CD4-positive, alpha-beta T cell treated with Interleukin-2 at 100 ng/mL for 4 hours (primary cell): ENCODE data around the gene OSR1.
"Not testable (repeated sequence)": the region's sequence is repeated elsewhere in the genome, so short reads cannot be mapped to it uniquely, and the experiment has no call there.

Experiments
- DNase-seq: peaks from one replicate; pipeline ENCODE4 v3.0.0-alpha.2; 2020; ENCODE audit warnings: low spot score

OSR1 gene

DNA sequence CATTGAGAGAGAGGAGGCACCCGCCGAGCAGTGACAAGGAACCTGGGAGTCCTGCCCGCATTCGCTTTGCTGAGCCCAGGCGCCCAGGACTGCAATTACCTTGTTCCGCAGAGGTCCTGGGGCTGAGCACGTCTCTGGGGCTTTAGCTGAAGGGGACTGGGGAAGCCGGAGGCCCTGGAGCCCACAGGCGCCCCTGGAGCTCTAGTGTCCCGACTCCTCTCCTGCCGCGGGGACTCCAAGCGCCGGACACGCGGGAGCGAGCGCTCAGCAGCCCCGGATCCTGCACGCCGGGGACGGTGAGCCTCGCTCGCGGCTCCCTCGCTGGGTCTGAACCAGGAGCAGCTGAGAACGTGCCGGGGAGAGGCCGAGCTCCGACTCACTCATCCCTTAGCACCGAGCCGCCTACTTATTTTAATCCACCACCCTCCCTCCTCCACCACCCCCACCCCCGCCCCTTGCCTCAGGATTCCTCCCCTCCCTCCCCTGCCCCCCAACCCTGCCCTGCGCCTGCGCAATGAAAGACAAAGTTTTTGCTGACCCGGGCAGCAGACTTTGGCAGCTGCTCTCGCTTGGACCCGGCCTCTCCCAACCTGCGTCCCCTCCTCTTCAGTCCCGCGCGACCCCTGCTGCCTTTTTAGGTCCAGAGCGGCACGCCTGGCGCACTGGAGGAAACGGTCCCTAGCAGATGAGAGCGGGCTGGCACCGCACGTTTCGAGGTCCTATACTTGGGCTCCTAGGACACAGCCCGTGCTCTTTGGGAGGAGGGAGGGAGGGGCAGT, at the start of gene OSR1:
Gene OSR1 (minus strand): TSS at position 382 of the 779 bp plus-strand sequence. CDS start 4,818 bp downstream, outside the sequence.
- no peak for DNase-seq

GRCh38 chr2:19403785-19404184, 45.4 kb upstream of the OSR1 start:
- no peak for DNase-seq

- DNase-seq = no peak
These were observed 33.8 kb upstream of the OSR1 start for GRCh38 chr2:19392191-19392590.

GRCh38 chr2:19389469-19389868, 31.0 kb upstream of the OSR1 start:
- not testable (repeated sequence) for DNase-seq

DNA sequence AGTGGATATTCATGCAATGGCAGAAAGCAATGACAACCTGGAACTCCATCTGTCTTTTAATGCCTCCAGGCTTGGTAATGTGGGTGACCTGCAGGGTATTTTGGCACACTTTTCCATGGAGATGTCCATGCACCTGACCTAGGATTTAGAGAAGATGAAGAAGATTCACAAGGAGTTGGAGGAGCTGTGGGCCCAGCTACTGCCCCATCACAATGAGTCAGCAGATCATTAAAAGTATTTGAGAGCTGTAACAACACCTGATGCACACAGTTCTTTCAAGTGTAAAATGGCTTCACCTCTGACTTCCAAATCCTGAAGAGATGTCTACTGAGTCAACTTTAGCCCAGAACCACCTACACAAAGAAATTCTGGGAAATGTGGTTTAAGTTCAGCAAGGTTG, 22.1 kb upstream of the OSR1 start:
- no peak for DNase-seq

DNA sequence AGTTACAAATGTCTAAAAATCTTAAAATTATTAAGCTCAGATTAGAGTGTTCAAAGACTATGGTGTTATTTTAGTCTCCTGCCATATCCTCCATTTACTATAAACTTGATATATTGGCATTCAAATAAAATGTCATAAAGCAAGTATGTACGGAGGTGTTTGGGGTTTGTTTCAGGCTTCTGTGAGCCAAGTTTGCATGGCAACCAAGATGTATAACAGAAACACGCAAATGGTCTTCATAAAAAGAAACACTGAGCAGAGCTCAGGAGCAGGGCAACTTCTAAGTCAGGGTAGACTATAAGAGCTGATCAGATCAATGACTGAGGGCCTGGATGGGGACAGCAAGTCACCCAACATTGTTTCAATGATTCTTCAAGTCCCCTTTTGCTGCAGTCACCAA, 20.5 kb upstream of the OSR1 start:
- no peak for DNase-seq

DNA sequence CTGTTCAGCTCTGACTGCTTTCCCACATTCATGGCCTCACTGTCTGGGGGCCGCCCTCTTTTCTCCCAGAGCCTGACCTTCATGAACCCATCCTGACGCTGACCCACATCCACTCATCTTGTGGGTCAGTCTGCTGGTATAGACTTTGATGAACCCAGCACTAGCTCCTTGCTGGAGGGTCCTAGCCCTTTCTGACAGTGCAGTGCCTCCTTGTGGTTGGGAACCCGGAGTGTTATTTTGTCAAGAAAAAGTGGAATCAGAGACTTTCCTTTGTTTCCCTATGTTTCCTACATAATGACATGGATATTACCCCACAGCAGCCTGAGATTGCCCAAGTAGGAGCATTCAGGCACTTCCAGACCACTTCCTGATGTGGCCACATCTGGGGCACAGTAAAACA, 19.3 kb upstream of the OSR1 start:
- DNase-seq = no peak

DNA sequence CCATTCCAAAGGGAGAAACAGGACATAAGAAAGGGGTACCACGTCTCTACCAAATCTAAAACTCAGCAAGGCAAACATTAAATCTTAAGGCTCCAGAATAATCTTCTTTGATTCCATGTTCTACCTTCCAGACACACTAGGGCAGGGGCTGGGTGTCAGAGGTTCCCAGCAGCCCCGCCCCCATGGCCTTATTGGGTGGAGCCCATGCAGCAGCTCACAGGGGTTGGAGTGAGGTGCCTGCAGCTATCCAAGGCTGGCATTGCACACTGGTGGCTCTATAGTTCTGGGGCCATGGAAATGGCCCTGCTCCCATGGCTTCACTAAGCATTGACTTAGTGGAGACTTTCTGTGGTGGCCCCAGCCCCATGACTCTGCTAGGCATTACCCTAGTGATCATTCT, 14.9 kb upstream of the OSR1 start:
- DNase-seq = no peak

DNA sequence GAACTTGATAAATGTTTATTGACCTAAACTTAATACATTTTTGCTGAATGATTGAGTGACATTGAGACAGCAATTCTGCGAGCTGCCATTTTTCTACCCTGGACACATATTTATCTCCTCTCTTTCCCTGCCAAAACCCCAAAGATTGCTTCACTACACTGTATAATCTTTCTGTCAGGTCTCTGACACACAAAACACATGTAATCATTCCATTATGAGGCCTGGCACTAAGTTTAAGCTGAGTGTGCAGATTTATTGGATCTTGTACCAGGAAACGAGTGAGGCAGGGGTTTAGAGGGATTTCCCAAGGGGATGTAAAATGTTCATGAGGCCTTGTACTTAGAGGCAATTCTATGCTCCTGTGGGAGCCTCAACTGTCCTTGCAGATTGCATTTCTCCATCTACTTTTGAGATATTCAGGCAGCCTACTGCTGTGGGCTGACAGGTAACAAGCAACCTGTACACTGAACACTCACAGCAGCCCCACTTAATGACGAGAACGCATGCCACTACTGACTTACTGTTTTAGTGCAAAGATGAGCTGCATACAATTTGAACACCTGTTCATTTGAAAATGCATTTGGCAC, 13.7 kb upstream of the OSR1 start:
- no peak for DNase-seq

DNA sequence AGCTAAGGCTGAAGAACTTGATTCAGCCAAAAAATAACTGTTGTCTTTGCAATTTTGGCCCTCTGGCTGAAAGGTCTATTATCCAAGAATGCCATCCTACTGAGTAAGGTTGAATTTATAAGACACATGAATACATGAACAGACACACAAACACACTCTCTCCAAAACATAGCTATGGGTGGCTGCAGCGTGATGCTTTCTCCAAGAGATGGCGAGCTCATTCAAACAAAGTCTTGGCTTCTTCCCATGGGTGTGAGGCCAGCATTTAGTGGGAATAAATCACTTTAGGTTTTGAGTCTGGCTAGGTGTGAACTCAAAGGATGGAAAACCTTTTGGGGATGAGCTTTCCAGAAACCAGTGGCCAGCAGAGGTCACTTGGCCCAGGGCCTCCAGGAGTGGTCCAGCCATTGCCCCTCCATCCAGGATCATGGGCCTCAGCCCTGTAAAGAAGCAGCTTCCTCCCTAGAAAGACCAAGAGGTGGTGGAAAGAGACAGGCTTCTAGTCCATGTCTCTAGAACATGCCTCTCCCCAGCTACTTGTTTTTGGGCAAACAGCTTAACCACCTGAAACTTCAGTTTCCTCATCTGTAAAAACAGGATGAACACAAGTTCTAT, 11.0 kb upstream of the OSR1 start:
- DNase-seq = no peak

- DNase-seq = no peak
These were observed 10.3 kb upstream of the OSR1 start for GRCh38 chr2:19368760-19369159.

DNA sequence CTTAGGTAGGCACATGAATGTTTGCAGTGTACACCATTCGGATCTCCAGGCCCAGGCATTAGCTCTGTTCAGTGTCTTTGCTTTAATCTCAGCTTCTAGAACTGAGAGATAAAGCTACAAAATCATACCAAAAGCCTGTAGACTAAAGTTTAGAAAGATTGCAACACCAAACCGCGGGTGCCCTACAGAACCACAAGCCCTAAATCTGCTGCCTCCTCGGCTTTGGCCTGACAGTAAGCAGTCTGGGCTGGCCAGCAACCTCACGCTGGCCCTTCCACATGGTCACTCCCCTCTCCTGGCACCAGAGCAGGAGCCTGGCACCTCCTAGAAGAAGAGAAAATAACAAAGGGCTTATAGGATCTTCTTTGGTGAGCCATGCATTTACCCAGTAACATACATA, 8.9 kb upstream of the OSR1 start:
- no peak for DNase-seq

DNA sequence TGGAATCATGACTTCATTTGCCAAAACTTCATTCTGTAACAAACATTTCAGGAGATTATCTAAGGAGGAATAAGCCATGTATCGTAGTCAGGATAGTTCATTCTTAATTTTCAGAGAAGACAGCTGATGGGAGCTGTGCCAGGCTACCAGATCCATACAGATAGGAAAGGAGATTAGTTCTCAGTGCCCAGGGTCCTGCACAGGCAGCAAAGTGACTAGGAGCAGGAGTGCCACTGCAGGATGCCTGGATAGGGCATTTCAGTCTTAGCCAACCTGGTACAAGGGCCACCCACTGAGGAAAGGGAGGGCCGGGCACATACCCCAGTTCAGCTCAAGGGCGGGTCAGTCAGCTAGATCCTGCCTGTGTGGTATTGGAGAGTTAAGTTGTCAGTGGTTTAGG, 6.7 kb upstream of the OSR1 start:
- DNase-seq = no peak

DNA sequence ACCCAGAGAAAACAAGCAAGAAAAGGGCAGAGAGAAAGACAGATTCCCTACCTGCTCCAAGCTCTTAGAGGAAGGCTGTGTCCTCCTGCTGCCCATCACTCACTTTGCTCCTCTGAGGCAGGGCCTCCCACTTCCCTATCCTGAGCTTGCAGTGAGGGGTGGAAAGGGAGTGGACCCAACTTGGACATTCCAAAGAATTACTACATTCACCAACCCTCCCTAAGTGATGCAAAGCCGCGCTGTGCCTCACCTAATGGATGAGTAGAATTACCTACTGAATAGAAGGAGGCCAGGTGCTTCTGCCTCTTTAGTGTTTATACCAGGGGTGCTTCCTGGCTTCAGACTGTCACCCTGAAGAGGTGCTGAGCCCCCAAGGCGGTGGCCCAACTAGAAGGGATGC, 5.6 kb upstream of the OSR1 start:
- no peak for DNase-seq

GRCh38 chr2:19363474-19363778, 5.0 kb upstream of the OSR1 start:
- no peak for DNase-seq

DNA sequence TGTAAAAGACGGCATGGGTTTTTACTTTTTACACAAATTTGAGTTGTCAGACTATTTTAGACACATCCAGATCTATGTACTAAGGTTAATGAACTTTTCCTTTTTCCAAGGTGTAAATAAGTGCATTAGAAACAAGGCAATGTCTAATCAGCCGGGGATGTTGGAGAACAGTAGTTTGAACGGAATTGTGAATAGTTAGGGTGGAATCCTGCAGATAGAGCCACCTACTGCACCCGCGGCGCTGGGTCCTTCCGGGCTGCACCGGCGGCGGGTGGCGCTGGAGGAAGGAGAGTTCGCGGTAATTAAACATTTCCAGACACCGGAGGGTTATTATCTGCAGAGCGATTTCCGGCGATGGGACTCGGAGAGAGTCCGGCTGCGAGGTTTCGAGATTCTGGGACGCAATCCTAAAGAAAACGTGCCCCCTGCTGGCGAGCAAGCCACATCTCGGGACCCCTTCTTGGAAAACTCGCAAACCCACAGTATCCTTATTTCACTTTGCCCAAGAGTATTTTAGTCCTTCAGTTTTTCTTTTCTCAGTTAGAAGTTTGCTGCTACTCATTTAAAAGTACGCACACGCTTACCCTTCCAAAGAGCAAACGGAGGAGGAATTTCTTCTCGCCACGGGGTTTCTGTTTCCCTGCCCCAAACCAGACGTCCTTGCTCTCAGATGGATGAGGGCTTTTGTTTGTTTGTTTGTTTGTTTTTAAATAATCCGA, 4.5 kb upstream of the OSR1 start:
- peak; percentile 50 for DNase-seq

DNA sequence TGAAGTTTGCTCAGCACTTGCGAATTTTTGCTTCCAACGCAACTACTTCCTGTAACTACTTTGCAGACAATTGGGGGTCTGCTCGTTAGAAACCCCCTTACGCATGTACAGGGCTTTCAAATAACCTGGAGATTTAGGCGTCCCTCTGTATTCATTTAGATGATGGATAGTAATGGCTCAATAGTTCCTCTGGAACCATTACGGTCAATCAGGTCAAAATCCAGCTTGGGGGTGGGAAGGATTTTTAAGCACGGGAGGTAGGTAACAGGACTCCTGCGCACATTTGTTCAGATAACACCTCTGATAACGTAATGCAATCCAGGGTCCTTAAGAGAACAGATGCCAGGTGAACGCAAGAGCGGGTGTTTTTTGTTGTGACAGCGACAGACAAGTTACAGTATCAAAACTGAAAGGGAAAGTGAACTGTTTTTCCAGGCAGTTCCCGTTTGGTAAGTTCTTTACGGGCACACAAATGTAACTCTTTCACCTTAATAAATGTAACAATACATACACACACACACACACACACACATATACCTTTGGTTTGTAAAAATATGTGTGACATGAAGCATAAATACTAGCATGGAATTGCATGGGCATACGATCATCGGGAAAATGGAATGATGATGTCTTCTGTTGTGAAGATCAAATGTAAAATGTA, 3.8 kb upstream of the OSR1 start:
- peak; percentile 46 for DNase-seq

GRCh38 chr2:19361325-19361990, 3.0 kb upstream of the OSR1 start:
- no peak for DNase-seq

DNA sequence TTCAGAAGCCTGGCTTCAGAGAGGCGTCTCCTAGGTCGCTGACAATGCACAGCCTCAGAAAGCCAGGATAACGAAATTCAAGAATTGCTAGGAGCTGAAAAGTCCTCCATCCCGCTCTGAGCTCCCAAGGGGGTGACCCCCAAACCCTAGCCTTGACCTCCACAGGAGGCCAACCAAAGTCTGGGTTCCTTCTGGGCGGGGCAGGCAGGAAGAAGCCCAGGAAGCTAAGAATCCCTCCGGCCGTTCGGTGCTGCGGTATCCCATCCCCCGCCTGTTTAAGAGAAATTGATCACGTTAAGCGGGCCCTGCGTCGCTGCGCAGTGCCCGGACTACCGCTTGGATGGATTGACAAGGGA, 2.5 kb upstream of the OSR1 start:
- DNase-seq = no peak

DNA sequence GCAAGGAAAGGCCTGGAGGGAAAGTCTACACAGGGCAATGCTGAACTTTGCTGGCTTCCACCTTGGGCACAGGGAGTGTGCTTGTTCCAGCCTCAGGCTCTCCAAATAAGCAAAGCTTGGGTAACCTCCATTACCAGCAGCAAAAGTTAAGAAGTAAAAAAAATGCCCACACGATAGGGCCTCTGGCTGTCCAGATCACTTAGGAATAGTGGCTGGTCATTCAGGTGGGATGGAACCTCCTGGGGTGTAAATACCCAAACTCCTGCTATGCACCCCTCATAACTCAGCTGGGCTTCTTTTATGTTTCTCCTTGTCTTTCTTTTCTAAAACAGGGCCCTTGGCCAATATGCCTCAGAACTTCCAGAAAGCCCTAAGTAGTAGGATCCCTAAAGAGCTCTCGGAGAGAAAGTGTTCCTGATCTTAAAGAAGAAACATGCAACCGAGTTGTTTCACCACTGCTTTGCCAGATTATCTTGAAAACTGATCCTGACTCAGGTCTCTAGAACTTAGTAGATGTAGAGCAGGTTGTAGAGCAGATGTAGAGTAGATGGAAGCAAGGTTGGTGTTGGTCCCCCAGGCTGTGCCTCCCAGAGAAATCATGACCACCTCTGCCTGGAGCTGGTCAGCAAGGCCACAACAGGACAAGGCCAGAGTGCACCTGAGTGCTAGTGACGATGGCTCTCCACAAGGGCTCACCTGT, 2.0 kb upstream of the OSR1 start:
- no peak for DNase-seq

DNA sequence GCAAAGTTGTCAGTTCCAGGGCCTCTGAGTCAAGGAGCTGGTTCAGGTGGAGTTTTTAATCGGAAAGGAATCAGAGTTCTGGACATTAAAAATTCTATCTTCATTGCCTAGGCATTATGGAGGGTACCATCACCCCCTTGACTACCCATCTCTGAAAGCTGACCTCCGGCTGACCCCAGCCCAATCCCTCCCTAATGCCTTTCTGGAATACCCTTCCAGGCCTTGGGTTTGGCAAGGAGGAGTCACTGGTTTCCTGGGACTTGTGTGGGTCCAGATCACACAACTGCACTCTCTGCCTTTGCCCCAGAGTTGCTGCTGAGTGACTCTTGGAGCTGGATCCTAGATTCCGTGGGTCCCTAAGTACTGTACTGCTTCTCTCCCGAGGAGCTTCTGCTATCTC, 1.0 kb upstream of the OSR1 start:
- DNase-seq = no peak

- no peak for DNase-seq
These were observed 566 bp upstream of the OSR1 start for GRCh38 chr2:19359021-19359357.
